DND-41 (cell line): Measurements from ENCODE around the gene RGP1.

Experiments used
- CTCF ChIP-seq: IDR thresholded peaks from 2 replicates; pipeline ENCODE4 v1.5.1; 2012; ENCODE audit warnings: borderline replicate concordance, low read length, moderate library complexity, mild to moderate bottlenecking; ENCODE audit not compliant: poor library complexity, severe bottlenecking; ENCODE audit errors: extremely low read depth
- EZH2 ChIP-seq: IDR thresholded peaks from 3 replicates; pipeline ENCODE4 v1.6.1; 2012; ENCODE audit warnings: borderline replicate concordance, low read depth, mild to moderate bottlenecking, moderate library complexity, low read length, inconsistent platforms; ENCODE audit not compliant: severe bottlenecking

DNA sequence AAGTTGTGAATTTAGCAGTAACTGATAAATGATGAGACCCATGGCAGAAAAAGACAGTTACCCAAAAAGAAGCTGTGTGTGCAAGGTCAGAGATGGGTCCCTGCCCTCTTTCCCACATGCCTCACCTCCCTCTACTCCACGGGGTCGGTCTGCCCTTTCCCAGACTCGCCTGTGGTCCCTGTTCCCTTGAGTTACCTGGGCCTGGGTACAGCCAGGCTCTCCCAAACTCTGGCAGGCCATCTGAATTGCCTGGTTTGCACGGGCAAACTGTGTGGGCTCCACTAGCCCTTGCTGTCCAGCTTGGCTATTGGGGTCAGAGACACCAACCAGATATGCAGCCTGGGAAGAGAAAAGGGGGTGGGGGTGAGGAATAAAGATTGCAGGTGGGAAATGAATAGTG lies 40.9 kb upstream of the RGP1 start:
- TF ChIP-seq EZH2 = no peak
- no peak for TF ChIP-seq CTCF
